HepG2 (cell line): ENCODE results near the gene CYP2U1.

Experiments
- ASH2L ChIP-seq: fragments of 300-600, 200-600 bp; sonication (generic); IDR thresholded peaks from 2 replicates; pipeline ENCODE4 v1.7.0; 2017; ENCODE audit warnings: low read depth, mild to moderate bottlenecking, moderate library complexity, mixed read lengths, low read length; ENCODE audit not compliant: insufficient read length
- EP300 ChIP-seq, 3 experiments: sonication (generic) in 1 of 3; formaldehyde crosslinking in 1 of 3; IDR thresholded peaks; 2 replicates each; pipeline versions ENCODE4 v1.5.1 to v1.6.1; 2011 to 2020; ENCODE audit warnings: low read depth in 2 of 3, low read length in 2 of 3, borderline replicate concordance in 1 of 3, improper control_type of control experiment in 1 of 3, mild to moderate bottlenecking in 1 of 3, missing genetic modification reagents in 1 of 3, moderate library complexity in 1 of 3
- EZH2 ChIP-seq: conservative IDR thresholded peaks from 2 replicates; pipeline ENCODE4 v1.6.1; 2012; ENCODE audit warnings: mild to moderate bottlenecking, low read depth, low read length, moderate library complexity
- ZBTB20 ChIP-seq: sonication (generic); formaldehyde crosslinking; IDR thresholded peaks from 2 replicates; pipeline ENCODE4 v1.8.1; 2023; ENCODE audit warnings: missing genetic modification reagents, low read depth, mild to moderate bottlenecking, borderline replicate concordance
- TF ChIP-seq, protein P1 (sequence below): sonication (generic); formaldehyde crosslinking; IDR thresholded peaks from 2 replicates; pipeline ENCODE4 v1.4.0; 2020; ENCODE audit warnings: mild to moderate bottlenecking, missing genetic modification reagents

- TF ChIP-seq EP300 (IDR thresholded peaks at IDR 0.05; ENCODE audit: low read depth in 2 of 2, low read length in 2 of 2), result no peak
- TF ChIP-seq EP300 (CRISPR knock-in tag; IDR thresholded peaks at IDR 0.05; ENCODE audit: borderline replicate concordance), result no peak
- no peak for TF ChIP-seq EZH2
- TF ChIP-seq ASH2L, result no peak
- TF ChIP-seq, protein P1, sequence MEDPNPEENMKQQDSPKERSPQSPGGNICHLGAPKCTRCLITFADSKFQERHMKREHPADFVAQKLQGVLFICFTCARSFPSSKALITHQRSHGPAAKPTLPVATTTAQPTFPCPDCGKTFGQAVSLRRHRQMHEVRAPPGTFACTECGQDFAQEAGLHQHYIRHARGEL (CRISPR knock-in tag), result no peak
- TF ChIP-seq ZBTB20 (CRISPR knock-in tag), result no peak
Measured at GRCh38 chr4:107917500-107917899, 13.8 kb upstream of the CYP2U1 start.
